Measurements from ENCODE around the gene PXT1.

The PXT1 gene

DNA sequence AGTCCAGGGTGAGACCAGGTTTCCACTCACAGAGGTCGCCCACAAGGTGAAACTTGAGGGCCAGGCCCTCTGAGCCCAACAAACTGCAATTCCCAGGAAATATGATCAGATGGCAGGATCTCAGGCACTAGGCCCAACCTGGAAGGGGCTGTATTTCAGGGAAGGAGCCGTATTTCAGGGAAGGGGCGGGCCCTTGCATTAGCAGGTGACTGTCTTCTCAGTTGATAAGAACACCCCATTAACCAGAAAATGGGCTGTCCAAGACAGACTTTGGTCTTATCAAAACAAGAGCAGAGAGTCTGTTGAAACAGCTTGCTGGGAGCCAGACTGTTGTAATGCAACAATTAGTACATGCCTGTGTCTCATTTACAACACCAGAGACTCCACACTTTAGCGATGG is 95.0 kb downstream of the PXT1 start:
- no peak overlapping the region for H3K4me3 ChIP-seq (replicated peaks; ENCODE audit: low read depth, low read length)
- DNase-seq (ENCODE audit: extremely low read depth, insufficient read length) = no peak
- TF ChIP-seq, protein P1, sequence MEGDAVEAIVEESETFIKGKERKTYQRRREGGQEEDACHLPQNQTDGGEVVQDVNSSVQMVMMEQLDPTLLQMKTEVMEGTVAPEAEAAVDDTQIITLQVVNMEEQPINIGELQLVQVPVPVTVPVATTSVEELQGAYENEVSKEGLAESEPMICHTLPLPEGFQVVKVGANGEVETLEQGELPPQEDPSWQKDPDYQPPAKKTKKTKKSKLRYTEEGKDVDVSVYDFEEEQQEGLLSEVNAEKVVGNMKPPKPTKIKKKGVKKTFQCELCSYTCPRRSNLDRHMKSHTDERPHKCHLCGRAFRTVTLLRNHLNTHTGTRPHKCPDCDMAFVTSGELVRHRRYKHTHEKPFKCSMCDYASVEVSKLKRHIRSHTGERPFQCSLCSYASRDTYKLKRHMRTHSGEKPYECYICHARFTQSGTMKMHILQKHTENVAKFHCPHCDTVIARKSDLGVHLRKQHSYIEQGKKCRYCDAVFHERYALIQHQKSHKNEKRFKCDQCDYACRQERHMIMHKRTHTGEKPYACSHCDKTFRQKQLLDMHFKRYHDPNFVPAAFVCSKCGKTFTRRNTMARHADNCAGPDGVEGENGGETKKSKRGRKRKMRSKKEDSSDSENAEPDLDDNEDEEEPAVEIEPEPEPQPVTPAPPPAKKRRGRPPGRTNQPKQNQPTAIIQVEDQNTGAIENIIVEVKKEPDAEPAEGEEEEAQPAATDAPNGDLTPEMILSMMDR (IDR thresholded peaks at IDR 0.05; ENCODE audit: insufficient read depth, low read length, poor library complexity, severe bottlenecking) = no peak
- H3K27me3 ChIP-seq (replicated peaks; ENCODE audit: control insufficient read depth, insufficient read depth, low read length) = no peaks in the 10 kb centered on the region
- H3K36me3 ChIP-seq (ENCODE audit: control insufficient read depth, insufficient read depth, low read length) = no peaks in the 10 kb centered on the region

DNA sequence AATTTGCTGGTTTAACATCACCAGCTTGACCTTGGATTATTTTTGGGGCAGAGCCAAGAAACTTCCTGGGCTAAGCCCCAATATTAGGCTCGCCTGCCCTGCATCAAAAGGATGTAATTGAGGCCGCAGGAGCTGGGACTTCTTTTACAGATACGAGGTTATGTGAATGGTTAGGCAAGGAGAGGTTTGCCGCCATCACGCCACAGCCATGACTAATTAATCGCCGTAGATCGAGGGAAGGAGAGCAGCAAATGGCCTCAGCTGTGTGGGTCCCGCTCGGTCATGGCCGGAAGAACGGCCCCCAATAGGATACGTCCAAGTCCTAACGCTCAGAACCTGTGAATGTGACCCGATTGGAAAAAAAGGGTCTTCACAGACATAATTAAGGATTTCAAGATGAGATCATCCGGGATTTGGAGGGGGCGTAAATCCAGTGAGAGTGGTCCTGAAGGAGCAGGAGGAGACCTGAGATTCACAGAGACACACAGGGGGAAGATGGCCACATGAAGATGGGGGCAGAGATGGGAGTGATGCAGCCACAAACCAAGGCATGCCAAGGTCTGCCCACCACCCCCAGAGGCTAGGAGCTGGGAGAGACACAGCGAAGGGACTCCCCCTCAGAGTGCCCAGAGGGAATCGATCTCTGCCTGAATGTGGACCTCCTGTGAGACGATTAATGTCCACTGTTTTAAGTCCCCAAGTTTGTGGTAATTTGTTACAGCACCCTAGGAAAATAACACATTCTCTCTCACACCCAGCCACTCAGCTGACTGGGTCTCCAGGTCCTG is 96.0 kb downstream of the PXT1 start:
- Histone ChIP-seq H3K27me3 (replicated peaks; ENCODE audit: control insufficient read depth, insufficient read depth, low read length) (no peaks in the 10 kb centered on the region), H3K4me3 (replicated peaks; ENCODE audit: low read depth, low read length) (no peak overlapping the region), H3K36me3 (ENCODE audit: control insufficient read depth, insufficient read depth, low read length) (no peaks in the 10 kb centered on the region)
- TF ChIP-seq, protein P1 (IDR thresholded peaks at IDR 0.05; ENCODE audit: insufficient read depth, low read length, poor library complexity, severe bottlenecking) = no peak
- DNase-seq (ENCODE audit: extremely low read depth, insufficient read length) = no peak

DNA sequence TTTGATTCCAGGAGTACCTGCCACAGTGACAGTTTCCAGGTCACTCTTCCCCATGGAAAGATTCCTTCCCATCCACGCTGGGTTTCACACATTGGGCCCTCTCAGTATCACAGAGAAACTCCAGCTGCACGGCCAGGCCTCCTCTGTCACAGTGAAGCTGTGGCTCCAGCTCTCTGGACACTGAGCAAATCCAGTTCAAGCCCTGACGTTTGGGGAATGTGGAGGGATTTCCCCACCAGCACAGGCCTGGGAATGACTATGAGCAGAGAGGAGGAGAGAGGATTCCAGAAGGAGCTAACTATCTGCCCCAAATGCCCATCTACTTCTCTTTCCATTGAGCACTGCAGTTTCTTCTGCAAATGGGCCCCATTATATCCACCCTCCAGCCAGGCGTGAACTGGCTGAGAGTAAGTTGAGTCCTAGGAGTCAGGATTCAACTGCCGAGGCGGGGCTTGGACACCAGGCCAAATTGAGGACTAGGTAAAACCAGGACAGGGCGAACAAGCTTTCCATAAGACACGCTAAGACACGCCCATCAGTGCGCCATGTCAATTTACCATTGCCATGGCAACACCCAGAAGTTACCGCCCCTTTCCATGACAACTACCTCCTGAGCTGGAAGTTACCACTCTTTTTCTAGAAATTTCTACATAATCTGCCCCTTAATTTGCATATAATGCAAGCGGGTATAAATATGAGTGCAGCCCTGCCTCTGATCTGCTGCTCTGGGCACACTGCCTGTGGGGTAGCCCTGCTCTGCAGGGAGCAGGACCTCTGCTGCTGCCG is 96.8 kb downstream of the PXT1 start:
- no peak overlapping the region for H3K4me3 ChIP-seq (replicated peaks; ENCODE audit: low read depth, low read length)
- H3K36me3 ChIP-seq (ENCODE audit: control insufficient read depth, insufficient read depth, low read length) = no peaks in the 10 kb centered on the region
- TF ChIP-seq, protein P1 (IDR thresholded peaks at IDR 0.05; ENCODE audit: insufficient read depth, low read length, poor library complexity, severe bottlenecking) = no peak
- H3K27me3 ChIP-seq (replicated peaks; ENCODE audit: control insufficient read depth, insufficient read depth, low read length) = no peaks in the 10 kb centered on the region
- DNase-seq (ENCODE audit: extremely low read depth, insufficient read length) = no peak

DNA sequence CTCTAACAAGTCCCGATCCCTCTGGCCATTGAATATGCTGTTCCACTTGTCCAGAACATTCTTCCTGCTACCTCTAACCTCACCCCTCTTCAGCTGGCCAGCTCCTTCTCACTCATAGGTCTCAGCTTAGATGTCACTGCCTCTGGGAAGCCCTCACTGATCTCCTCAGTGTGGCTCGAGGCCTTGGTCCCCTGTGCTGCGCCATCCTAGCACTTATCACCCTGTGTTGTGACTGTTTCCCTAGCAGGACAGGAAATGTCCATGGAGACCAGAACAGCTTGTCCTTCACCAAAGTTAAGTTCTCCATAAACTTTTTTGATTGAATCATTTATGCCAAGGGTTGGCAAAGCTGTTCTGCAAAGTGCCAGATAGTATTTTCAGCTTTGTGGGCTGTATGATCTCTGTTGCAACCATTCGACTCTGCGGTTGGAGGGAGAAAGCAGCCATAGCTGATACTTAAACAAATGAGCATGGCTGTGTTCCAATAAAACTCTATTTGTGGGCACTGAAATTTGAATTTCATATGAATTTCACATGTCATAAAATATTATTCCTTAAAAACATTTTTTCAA is 99.5 kb downstream of the PXT1 start:
- no peak for DNase-seq (ENCODE audit: extremely low read depth, insufficient read length)
- TF ChIP-seq, protein P1 (IDR thresholded peaks at IDR 0.05; ENCODE audit: insufficient read depth, low read length, poor library complexity, severe bottlenecking) = no peak

DNA sequence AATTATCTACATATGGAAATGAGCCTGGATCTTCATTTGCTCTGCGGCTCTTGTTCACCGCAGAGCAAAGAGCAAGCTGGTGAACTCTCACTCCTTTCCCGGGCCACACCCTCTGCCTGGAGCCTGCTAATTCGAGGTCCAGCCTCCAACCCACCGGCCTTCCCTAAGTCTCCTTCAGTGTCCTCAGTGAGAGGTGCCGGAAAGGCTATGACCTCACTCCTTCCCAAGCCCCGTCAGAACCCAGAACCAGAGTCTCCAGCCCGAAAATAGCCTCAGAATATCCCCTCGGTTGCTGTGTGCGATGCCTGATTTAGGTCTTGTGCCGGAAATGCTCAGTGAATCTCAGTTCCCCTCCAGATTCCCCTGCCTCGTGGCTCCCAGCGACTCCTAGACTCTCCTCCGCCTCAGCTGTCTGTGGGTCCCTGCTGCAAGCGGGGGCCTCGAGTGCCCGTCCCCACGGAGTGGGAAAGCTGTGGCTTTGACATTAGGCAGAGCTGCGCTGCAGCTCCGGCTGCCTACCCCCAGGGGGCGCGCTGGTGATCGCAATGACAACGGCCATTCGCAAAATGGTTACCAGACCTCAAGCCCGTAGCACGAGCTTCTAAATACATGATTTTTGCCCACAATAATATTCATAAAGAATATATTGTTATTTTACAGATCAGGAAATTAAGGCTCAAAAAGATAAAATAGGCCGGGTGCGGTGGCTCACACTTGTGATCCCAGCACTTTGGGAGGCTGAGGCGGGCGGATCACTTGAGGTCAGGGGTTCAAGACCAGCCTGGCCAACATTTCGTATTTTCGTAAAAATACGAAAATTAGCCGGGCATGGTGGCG is 101.8 kb downstream of the PXT1 start:
- Histone ChIP-seq H3K27me3 (replicated peaks; ENCODE audit: control insufficient read depth, insufficient read depth, low read length) (no peaks in the 10 kb centered on the region), H3K36me3 (ENCODE audit: control insufficient read depth, insufficient read depth, low read length) (no peaks in the 10 kb centered on the region), H3K4me3 (replicated peaks; ENCODE audit: low read depth, low read length) (no peak overlapping the region; the same call in 1 of the 2 replicates)
- peak; percentile 72 for DNase-seq (ENCODE audit: extremely low read depth, insufficient read length)
- TF ChIP-seq, protein P1 (IDR thresholded peaks at IDR 0.05; ENCODE audit: insufficient read depth, low read length, poor library complexity, severe bottlenecking) = peak; percentile 99

More for the DNA sequence above, 99.5 kb downstream of the PXT1 start:
- Histone ChIP-seq H3K36me3 (ENCODE audit: control insufficient read depth, insufficient read depth, low read length) (no peaks in the 10 kb centered on the region), H3K27me3 (replicated peaks; ENCODE audit: control insufficient read depth, insufficient read depth, low read length) (no peaks in the 10 kb centered on the region), H3K4me3 (replicated peaks; ENCODE audit: low read depth, low read length) (no peak overlapping the region)

Measured in GM06990 (cell line).